Liver (tissue), 3 donors: ENCODE measurements around the gene GNPTAB.

ENCODE experiments used
- ATF3 ChIP-seq: IDR thresholded peaks from 2 replicates; pipeline ENCODE4 v1.6.1; 2016; ENCODE audit warnings: antibody characterized with exemption
- CTCF ChIP-seq: fragments of 150-350 bp; IDR thresholded peaks from 2 replicates; pipeline ENCODE4 v1.5.1; 2017; ENCODE audit warnings: improper control_type of control experiment, low read depth, low read length; ENCODE audit not compliant: missing input control
- JUND ChIP-seq, 2 donors: IDR thresholded peaks; 2 replicates each; pipeline ENCODE4 v1.6.1; 2016; ENCODE audit warnings: antibody characterized with exemption in 2 of 2
- RAD21 ChIP-seq, 2 donors: IDR thresholded peaks; 2 replicates each; pipeline ENCODE4 v1.6.1; 2016; ENCODE audit warnings: antibody characterized with exemption in 2 of 2, mild to moderate bottlenecking in 2 of 2
- REST ChIP-seq: IDR thresholded peaks from 2 replicates; pipeline ENCODE4 v1.6.1; 2016; ENCODE audit warnings: antibody characterized with exemption, mild to moderate bottlenecking
- RXRA ChIP-seq, 2 donors: IDR thresholded peaks; 2 replicates each; pipeline ENCODE4 v1.6.1; 2017 to 2018; ENCODE audit warnings: antibody characterized with exemption in 2 of 2, mild to moderate bottlenecking in 1 of 2
- donor health status: healthy.
- donor health status: healthy.

DNA sequence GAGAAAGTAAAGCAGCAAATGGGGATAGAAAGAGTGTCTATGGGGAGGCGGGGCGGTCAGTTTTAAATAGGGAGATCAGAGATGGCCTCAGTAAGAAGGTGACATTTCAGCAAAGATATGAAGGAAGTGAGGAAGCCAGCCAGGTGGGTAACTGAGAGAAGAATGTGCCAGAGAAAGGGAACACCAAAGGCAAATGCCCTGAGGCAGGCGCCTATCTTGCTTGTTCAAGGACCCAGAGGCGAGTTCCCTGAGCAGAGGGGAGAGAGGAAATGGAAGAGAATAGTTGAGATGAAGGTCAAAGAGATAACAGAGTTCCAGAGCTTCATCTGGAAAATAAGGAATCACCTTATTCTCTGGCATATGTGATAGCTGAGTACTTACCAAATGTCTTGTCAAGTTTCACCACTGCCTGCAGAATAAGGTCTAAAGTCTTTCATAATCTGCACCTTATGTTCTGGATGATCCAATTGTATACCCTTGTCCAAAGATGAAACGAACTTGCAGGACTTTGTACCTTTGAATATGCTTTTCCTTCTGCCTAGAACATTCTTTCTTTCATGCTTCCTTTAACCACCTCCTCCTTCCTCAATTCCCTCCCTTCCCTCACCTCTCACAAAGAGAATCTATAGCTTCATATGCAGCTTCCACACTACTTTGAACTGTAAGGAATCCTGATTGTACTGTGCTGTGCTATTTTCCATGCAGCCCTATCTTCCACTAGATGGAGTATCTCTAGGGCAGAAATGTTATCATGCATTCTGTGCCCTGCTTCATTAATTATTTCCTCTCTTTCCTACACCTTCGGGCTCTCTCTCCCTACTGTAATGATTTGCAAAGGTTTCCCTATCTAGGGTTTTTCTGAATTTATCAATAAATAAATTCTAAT, 38.5 kb downstream of the GNPTAB start:
- TF ChIP-seq JUND (IDR thresholded peaks at IDR 0.05) (no peak), REST (no peak), CTCF (peak; percentile 26), ATF3 (no peak), RXRA (IDR thresholded peaks at IDR 0.05) (no peak), RAD21 (IDR thresholded peaks at IDR 0.05) (peak; percentile 40 to 62)
